C4-2B (cell line): Measurements from ENCODE around the gene S100B.

Experiments
- CTCF ChIP-seq: fragments of 450-650 bp; conservative IDR thresholded peaks from 2 replicates; pipeline ENCODE4 v1.5.1; 2017; ENCODE audit warnings: mild to moderate bottlenecking
- ZFX ChIP-seq: fragments of 450-650 bp; IDR thresholded peaks from 2 replicates; pipeline ENCODE4 v1.6.1; 2017

DNA sequence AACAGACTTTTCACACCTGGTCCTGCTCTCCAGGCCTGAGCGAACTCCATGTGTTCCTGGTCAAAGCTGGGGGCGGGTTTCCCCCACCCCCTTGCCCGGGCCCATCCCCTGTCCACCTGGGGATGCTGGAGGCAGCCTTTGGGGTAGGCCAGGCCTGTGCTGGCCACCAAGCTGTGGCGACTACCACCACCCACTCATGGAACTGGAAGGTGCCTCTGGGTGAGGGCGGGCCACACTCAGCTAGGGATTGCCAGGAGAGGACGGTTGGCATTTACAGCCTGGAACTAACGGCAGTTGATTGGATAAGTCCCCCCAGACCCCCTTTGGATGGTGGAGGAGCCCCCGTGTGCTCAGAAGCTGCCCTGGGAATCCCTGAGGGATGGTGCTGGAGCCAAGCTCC lies 7.9 kb downstream of the S100B start:
- no peak for TF ChIP-seq CTCF
- no peak for TF ChIP-seq ZFX
